Brain pericyte (primary cell): ENCODE measurements around the gene MEIS2.

ENCODE experiments used
- DNase-seq: peaks from one replicate; pipeline ENCODE4 v3.0.0-alpha.2; 2012; ENCODE audit warnings: low read depth, low spot score

The MEIS2 gene

GRCh38 chr15:37100109-37100965 lies at the start of gene MEIS2:
Gene MEIS2, minus strand, starts transcription at chr15:37100549. Its CDS starts 1,083 bp downstream, at chr15:37099466.
- no peak for DNase-seq

GRCh38 chr15:37149146-37149545 lies 48.8 kb upstream of the MEIS2 start:
- DNase-seq, result no peak

DNA sequence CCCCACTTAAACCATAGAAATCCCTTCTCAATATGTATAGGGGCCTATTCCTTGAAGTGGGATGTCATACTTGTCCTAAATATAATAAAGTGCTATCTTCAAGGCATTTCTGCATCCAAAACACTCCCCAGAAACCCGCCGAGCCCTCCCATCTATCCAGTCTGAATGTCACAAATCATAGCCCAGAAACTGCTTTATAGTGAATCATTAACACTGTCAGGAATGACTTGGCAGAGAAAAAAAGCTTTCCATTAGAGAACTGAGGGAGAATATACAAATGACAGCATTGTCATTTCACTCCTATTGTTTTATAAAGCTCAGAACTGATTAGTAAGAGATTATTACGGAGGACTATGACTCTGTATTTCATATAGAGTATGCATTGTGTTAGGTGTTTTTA lies 48.4 kb upstream of the MEIS2 start:
- DNase-seq, result no peak

GRCh38 chr15:37143351-37143750 lies 43.0 kb upstream of the MEIS2 start:
- DNase-seq, result no peak

- DNase-seq, result no peak
Measured at GRCh38 chr15:37142371-37142770, 42.0 kb upstream of the MEIS2 start.

- no peak for DNase-seq
Measured at GRCh38 chr15:37140531-37141058, 40.2 kb upstream of the MEIS2 start.

- DNase-seq, result no peak
Measured at GRCh38 chr15:37138591-37139215, 38.4 kb upstream of the MEIS2 start.

GRCh38 chr15:37137221-37137620 lies 36.9 kb upstream of the MEIS2 start:
- DNase-seq, result no peak

- DNase-seq, result no peak
Measured at GRCh38 chr15:37136666-37137065, 36.3 kb upstream of the MEIS2 start.

GRCh38 chr15:37135225-37135624 lies 34.9 kb upstream of the MEIS2 start:
- DNase-seq, result no peak

- DNase-seq, result no peak
Measured at GRCh38 chr15:37134699-37135131, 34.4 kb upstream of the MEIS2 start.

- no peak for DNase-seq
Measured at GRCh38 chr15:37134244-37134643, 33.9 kb upstream of the MEIS2 start.

DNA sequence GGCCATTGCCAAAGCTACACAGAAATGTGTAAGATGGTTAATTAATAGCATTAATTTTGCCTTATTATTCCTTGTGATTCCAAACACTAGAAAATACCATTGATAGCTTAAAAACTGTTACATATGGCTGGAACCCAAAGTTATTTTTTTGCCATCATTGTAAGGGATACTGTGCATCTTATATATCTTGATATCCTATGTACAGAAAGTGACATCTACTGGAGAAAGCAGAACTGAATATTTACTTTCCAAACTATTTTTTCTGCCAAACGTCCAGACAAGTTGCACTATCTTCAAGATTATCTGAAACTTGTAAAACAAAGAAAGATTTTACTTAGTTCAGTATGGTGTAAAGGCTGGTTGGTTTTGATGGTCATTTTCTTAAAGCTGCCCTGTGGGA lies 33.3 kb upstream of the MEIS2 start:
- DNase-seq, result no peak

GRCh38 chr15:37132826-37133417 lies 32.6 kb upstream of the MEIS2 start:
- DNase-seq, result no peak

GRCh38 chr15:37131621-37132020 lies 31.3 kb upstream of the MEIS2 start:
- DNase-seq, result no peak

GRCh38 chr15:37130356-37130755 lies 30.0 kb upstream of the MEIS2 start:
- no peak for DNase-seq

DNA sequence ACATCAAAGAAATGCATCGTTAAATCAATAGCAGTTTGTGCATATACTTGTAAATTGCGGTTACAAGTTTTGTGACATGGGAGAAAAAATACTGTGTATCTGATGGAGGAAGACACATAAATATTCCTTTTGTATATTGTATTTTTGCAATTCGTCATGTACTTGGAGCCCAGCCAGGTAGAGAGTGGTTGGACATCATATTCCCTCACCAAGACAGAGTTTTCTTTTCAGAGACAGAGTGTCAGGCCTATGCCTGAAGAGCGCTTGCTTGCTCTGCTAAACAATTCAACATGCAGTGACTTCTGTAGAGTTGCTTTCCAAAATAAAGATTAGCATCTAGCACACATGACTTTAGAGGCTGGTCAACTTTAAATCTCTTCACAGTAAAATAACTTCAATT lies 24.8 kb upstream of the MEIS2 start:
- no peak for DNase-seq

GRCh38 chr15:37124331-37124730 lies 24.0 kb upstream of the MEIS2 start:
- DNase-seq, result no peak

DNA sequence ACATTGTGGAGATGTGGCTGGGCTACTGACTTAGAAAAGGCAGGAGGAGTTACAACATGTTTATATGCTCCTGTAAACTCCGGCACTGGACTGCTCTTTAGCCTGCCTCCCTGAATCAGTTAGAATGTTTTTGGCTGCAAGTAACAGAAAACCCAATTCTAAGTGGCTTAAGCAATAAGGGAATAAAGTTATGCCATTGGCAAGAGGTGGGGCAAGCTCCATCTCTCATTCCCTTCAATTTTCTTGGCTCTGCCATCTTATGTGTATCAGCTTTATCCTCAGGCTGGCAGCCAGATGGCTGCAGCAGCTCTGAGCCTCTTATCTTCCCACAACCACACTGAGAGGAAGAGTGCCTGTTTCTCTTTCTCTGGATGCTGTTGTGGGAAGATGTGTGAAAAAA lies 22.4 kb upstream of the MEIS2 start:
- no peak for DNase-seq

DNA sequence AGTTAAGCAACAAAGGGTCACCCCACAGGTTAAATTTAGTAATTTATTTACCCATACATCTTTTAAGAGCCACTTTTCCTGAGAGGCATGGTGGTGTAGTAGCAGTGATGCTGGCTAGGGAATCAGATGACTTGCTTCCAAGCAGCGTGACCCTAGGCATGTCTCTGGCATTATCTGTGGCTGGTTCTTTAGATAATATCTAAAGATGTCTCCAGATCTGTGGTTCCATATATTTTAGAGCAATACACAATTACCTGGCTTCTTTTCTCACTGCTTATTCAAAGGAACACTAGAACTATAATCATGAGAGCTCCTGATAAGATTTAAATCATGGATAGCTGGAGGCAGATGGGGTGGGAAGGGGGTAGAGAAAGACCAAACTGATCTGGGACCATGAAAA lies 21.1 kb upstream of the MEIS2 start:
- DNase-seq, result no peak

DNA sequence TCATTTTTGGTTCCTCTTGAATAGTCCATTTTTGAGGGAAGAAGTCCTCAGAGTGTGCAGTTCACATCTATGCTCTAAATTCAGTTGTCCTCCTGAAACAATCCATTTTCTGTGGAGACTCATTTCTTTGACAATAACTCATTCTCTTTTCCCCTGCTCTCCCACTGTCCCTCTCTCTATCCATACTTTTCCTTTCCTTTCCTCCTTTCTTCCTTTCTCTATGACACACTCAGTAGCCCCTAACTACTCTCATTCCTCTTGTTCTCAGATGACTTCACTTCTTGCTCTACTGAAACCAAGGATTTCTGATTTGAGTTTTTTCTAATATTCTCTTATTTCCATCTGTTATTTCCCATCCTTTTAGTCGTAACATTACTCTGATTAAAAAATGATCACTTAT lies 16.7 kb upstream of the MEIS2 start:
- no peak for DNase-seq

- DNase-seq, result no peak
Measured at GRCh38 chr15:37115538-37115937, 15.2 kb upstream of the MEIS2 start.
